GM12878 (cell line): ENCODE measurements around the gene PRKRIP1. TPM values are rescaled to one million over a fixed set of nuclear protein-coding genes. Genes with fewer than 3 reads are reported as not detected.
"Not testable (repeated sequence)": the region's sequence is repeated elsewhere in the genome, so short reads cannot be mapped to it uniquely, and the experiment has no call there.

Experiments used
- ATAC-seq: fragments of 200-7000 bp; cut with Tn5 transposase; 3 replicates; pipeline ENCODE4 v1.9.1; 2020; ENCODE audit warnings: mild to moderate bottlenecking, moderate library complexity
- BruUV-seq: library from RNA; stranded (reverse); fragments of 400-500 nt; replicated peaks from 2 replicates; lab custom pipeline; 2021; lab: Mats Ljungman, UMichigan
- CTCF ChIA-PET: fragments of 300-600 bp; sonication (Branson Sonifier 250); formaldehyde crosslinking; extraction: SDS; loops from one replicate; lab custom pipeline; 2021; ENCODE audit warnings: inconsistent platforms; lab: Yijun Ruan, JAX
- POLR2A ChIA-PET: fragments of 350-600 bp; formaldehyde crosslinking; extraction: SDS; loops from one replicate; lab custom pipeline; 2021; ENCODE audit warnings: inconsistent platforms; lab: Charles Lee
- RAD21 ChIA-PET: fragments of 300-600 bp; sonication (Branson Sonifier 250); formaldehyde crosslinking; loops from one replicate; lab custom pipeline; 2023; ENCODE audit warnings: antibody characterized with exemption; ENCODE audit not compliant: unreplicated experiment; lab: Charles Lee
- SMC1A ChIA-PET: fragments of 300-600 bp; sonication (Branson Sonifier 250); formaldehyde crosslinking; loops from one replicate; lab custom pipeline; 2023; ENCODE audit not compliant: unreplicated experiment, uncharacterized antibody; lab: Charles Lee
- DNase-seq: peaks from one replicate; pipeline ENCODE4 v3.0.0-alpha.2; 2011; ENCODE audit warnings: low read depth, low spot score
- FAIRE-seq: peaks from 3 replicates; lab custom pipeline; 2011; peaks lifted over from hg19 to GRCh38; lab: Jason Lieb, UNC
- H2AFZ ChIP-seq: 2 replicates; pipeline ENCODE4 v1.6.0; 2011; ENCODE audit warnings: low read depth, low read length, control low read depth; ENCODE audit not compliant: control insufficient read depth
- H3K27ac ChIP-seq: 2 replicates; pipeline ENCODE4 v1.5.1; 2011; ENCODE audit warnings: control low read depth; ENCODE audit not compliant: control insufficient read depth, insufficient read depth
- H3K27me3 ChIP-seq, 2 experiments: replicated peaks in 1 of 2; 2 replicates each; pipeline versions ENCODE4 v1.6.0 to v1.6.1; 2011; ENCODE audit warnings: low read length in 1 of 2; ENCODE audit not compliant: control insufficient read depth in 2 of 2, insufficient read depth in 2 of 2
- H3K36me3 ChIP-seq, 2 experiments: 2 replicates each; pipeline ENCODE4 v1.5.1; 2011; ENCODE audit warnings: low read length in 1 of 2; ENCODE audit not compliant: control insufficient read depth in 2 of 2, insufficient read depth in 2 of 2
- H3K4me1 ChIP-seq: 2 replicates; pipeline ENCODE4 v1.6.1; 2011; ENCODE audit warnings: mild to moderate bottlenecking, low read length, moderate library complexity, mixed read lengths; ENCODE audit not compliant: control insufficient read depth, insufficient read depth
- H3K4me2 ChIP-seq: 2 replicates; pipeline ENCODE4 v1.6.0; 2011; ENCODE audit warnings: control low read depth; ENCODE audit not compliant: control insufficient read depth, insufficient read depth
- H3K4me3 ChIP-seq: fragments of 200-600 bp; sonication (generic); 2 replicates; pipeline ENCODE4 v1.5.1; 2016
- H3K79me2 ChIP-seq: 2 replicates; pipeline ENCODE4 v1.6.0; 2011; ENCODE audit warnings: low read length; ENCODE audit not compliant: control insufficient read depth, insufficient read depth
- H3K9ac ChIP-seq: 2 replicates; pipeline ENCODE4 v1.8.0; 2011; ENCODE audit warnings: low read length, control low read depth, mixed read lengths; ENCODE audit not compliant: control insufficient read depth, insufficient read depth
- H3K9me3 ChIP-seq: replicated peaks from 3 replicates; pipeline ENCODE4 v1.5.1; 2011; ENCODE audit warnings: mild to moderate bottlenecking, low read length; ENCODE audit not compliant: control insufficient read depth, insufficient read depth
- H4K20me1 ChIP-seq: 2 replicates; pipeline ENCODE4 v1.6.0; 2011; ENCODE audit not compliant: control insufficient read depth, insufficient read depth
- ATF7 ChIP-seq: fragments of 450-650 bp; IDR thresholded peaks from 2 replicates; pipeline ENCODE4 v1.6.1; 2016; ENCODE audit warnings: low read depth, mild to moderate bottlenecking
- CBFB ChIP-seq: IDR thresholded peaks from 2 replicates; pipeline ENCODE4 v1.6.1; 2016; ENCODE audit warnings: antibody characterized with exemption, low read depth
- EGR1 ChIP-seq, 2 experiments: IDR thresholded peaks; 1 replicate in 1 of 2; 2 replicates in 1 of 2; pipeline ENCODE4 v1.6.1; 2011 to 2012; ENCODE audit warnings: low read depth in 2 of 2, low read length in 2 of 2, borderline replicate concordance in 1 of 2, mild to moderate bottlenecking in 1 of 2, moderate library complexity in 1 of 2
- ESRRA ChIP-seq: IDR thresholded peaks from 2 replicates; pipeline ENCODE4 v1.6.1; 2012; ENCODE audit warnings: mild to moderate bottlenecking, low read length, improper control_type of control experiment
- GATAD2B ChIP-seq: fragments of 450-650 bp; conservative IDR thresholded peaks from 2 replicates; pipeline ENCODE4 v1.6.1; 2017; ENCODE audit warnings: low read depth, mild to moderate bottlenecking, moderate library complexity
- HCFC1 ChIP-seq: fragments of 150-350 bp; IDR thresholded peaks from 2 replicates; pipeline ENCODE4 v1.6.1; 2014; ENCODE audit warnings: low read length
- HDGF ChIP-seq: fragments of 450-650 bp; IDR thresholded peaks from 2 replicates; pipeline ENCODE4 v1.6.1; 2016; ENCODE audit warnings: antibody characterized with exemption
- MXI1 ChIP-seq: fragments of 150-350 bp; IDR thresholded peaks from 2 replicates; pipeline ENCODE4 v1.6.1; 2011; ENCODE audit warnings: low read depth, mild to moderate bottlenecking, inconsistent platforms, low read length, improper control_type of control experiment
- NR2F1 ChIP-seq: fragments of 450-650 bp; conservative IDR thresholded peaks from 2 replicates; pipeline ENCODE4 v1.6.1; 2017; ENCODE audit warnings: mild to moderate bottlenecking
- PAX5 ChIP-seq: IDR thresholded peaks from 2 replicates; pipeline ENCODE4 v1.6.1; 2011; ENCODE audit warnings: low read depth, low read length, borderline replicate concordance
- POLR2AphosphoS2 ChIP-seq: IDR thresholded peaks from 2 replicates; pipeline ENCODE4 v1.6.1; 2011; ENCODE audit warnings: low read depth, mild to moderate bottlenecking, low read length, improper control_type of control experiment, moderate library complexity
- POLR2AphosphoS5 ChIP-seq: IDR thresholded peaks from 2 replicates; pipeline ENCODE4 v1.6.1; 2011; ENCODE audit warnings: mild to moderate bottlenecking, low read length, inconsistent platforms
- POU2F2 ChIP-seq: IDR thresholded peaks from 3 replicates; pipeline ENCODE4 v1.6.1; 2011; ENCODE audit warnings: low read depth, mild to moderate bottlenecking, low read length, borderline replicate concordance
- RELB ChIP-seq: fragments of 450-650 bp; IDR thresholded peaks from 2 replicates; pipeline ENCODE4 v1.6.1; 2017; ENCODE audit warnings: low read depth, mild to moderate bottlenecking, moderate library complexity
- SIX5 ChIP-seq: IDR thresholded peaks from 2 replicates; pipeline ENCODE4 v1.6.1; 2011; ENCODE audit warnings: mild to moderate bottlenecking, low read depth, low read length, moderate library complexity; ENCODE audit not compliant: severe bottlenecking
- TAF1 ChIP-seq: IDR thresholded peaks from 2 replicates; pipeline ENCODE4 v1.6.1; 2011; ENCODE audit warnings: mild to moderate bottlenecking, low read depth, low read length, borderline replicate concordance
- YY1 ChIP-seq: IDR thresholded peaks from 2 replicates; pipeline ENCODE4 v1.6.1; 2011; ENCODE audit warnings: low read depth, mild to moderate bottlenecking, low read length
- ZNF207 ChIP-seq: fragments of 450-650 bp; IDR thresholded peaks from 2 replicates; pipeline ENCODE4 v1.6.1; 2014; ENCODE audit warnings: antibody characterized with exemption, mild to moderate bottlenecking, borderline replicate concordance
- WGBS: methylation state at CpG from one replicate; pipeline ENCODE4 v1.1.6; 2016; ENCODE audit warnings: low lambda C conversion rate; ENCODE audit not compliant: insufficient replicate concordance, insufficient coverage; ENCODE audit errors: missing lambda C conversion rate; 5-methylcytosine and 5-hydroxymethylcytosine counted together
- in situ Hi-C: fragments of 300-500 bp; cut with MboI; formaldehyde crosslinking; loops from 9 replicates; pipeline ENCODE4 v1.14.3; 2018; ENCODE audit warnings: mixed read lengths
- intact Hi-C: fragments of 100-400 bp; cut with micrococcal nuclease; formaldehyde crosslinking; loops from one replicate; pipeline ENCODE4 v1.14.2; 2022; ENCODE audit not compliant: unreplicated experiment
- polyA plus RNA-seq, 11 experiments: library from polyadenylated mRNA; depleted of rRNA in 4 of 11; unstranded in 6 of 11; stranded (reverse) in 5 of 11; fragments of >200 nt; fragmentation: Nextera tagmentation in 4 of 11; fragmentation: Illumina TruSeq in 1 of 11; extraction: Ambion mirVana in 4 of 11; extraction: Trizol in 1 of 11; gene quantifications; 1 replicate in 1 of 11; 2 replicates in 10 of 11; pipeline versions ENCODE4 v1.2.1 to v1.2.3, GENCODE V29; 2011 to 2016; ENCODE audit warnings: inconsistent platforms in 2 of 11, missing spikeins in 2 of 11, low read depth in 1 of 11
- total RNA-seq, 4 experiments: library from RNA; depleted of rRNA in 3 of 4; stranded (reverse); fragments of >200 nt in 3 of 4; fragmentation: Illumina TruSeq in 1 of 4; extraction: Trizol in 1 of 4; gene quantifications; 2 replicates each; pipeline versions ENCODE4 v1.2.1 to v1.2.3, GENCODE V29; 2013 to 2021
- TF ChIP-seq, protein P1 (sequence below): fragments of 450-650 bp; IDR thresholded peaks from 2 replicates; pipeline ENCODE4 v1.6.1; 2014; ENCODE audit warnings: mild to moderate bottlenecking

Gene PRKRIP1
- total and polyA plus RNA-seq, 10 of the 15 experiments (the other 5 are each of a cell fraction or from before 2014, with no cell fraction given): 17.0 to 38.4 (median 25.5) TPM

- Histone ChIP-seq H3K79me2 (peaks cover 14% of the 10 kb centered on the region), H3K4me3 (peak overlapping the region; percentile 79), H2AFZ (peak overlapping the region; percentile 89), H3K27ac (peak overlapping the region; percentile 55), H3K4me2 (0 out of 2 replicates have a peak overlapping the region, but pooled peaks have one; percentile 33), H3K9ac (peak overlapping the region; percentile 66)
- H4K20me1 ChIP-seq, intact Hi-C loops, H3K27me3 ChIP-seq, BruUV-seq, H3K36me3 ChIP-seq, H3K4me1 ChIP-seq, FAIRE-seq, in situ Hi-C loops, H3K9me3 ChIP-seq: not testable (repeated sequence)
- SMC1A ChIA-PET: interaction anchor here (0.8 to 1.1 kb wide), 3 partner anchors 27 to 76 kb away, joined by 3 to 5 read pairs (median 3); no protein-coding TSS in a partner anchor
- POLR2A ChIA-PET: interaction anchor here (1.0 to 1.1 kb wide), 5 partner anchors 17 to 76 kb away, joined by 3 to 9 read pairs (median 4); partner anchors contain the start of gene PRKRIP1
- ATAC-seq (peak; percentile 100), DNase-seq (peak; percentile 93)
- CTCF ChIA-PET: interaction anchor here (0.7 to 1.1 kb wide), 5 partner anchors 26 to 85 kb away, joined by 3 to 7 read pairs (median 3); partner anchors contain the start of gene PRKRIP1
- WGBS: under 1% methylated on average over 59 of the region's 76 CpGs
- RAD21 ChIA-PET: interaction anchor here (0.7 to 1.3 kb wide), 12 partner anchors 23 to 100 kb away, joined by 3 to 14 read pairs (median 4); partner anchors contain the start of genes PRKRIP1 and SH2B2
- peak; percentile 57; the same call in 1 of the 2 replicates for TF ChIP-seq POLR2AphosphoS2
- 0 out of 2 replicates have a peak, but pooled peaks have one; percentile 25 for TF ChIP-seq PAX5
- TF ChIP-seq NR2F1: peak; percentile 58; the same call in 1 of the 2 replicates
- TF ChIP-seq EGR1 (IDR thresholded peaks at IDR 0.05; ENCODE audit: borderline replicate concordance in 1 of 2, low read depth in 2 of 2, low read length in 2 of 2): peak in 1 of 2 experiments; percentile 71; a peak in 1 of 3 replicates
- TF ChIP-seq GATAD2B: peak; percentile 56; the same call in 1 of the 2 replicates
- TF ChIP-seq HDGF: peak; percentile 66
- peak; percentile 76; the same call in 1 of the 2 replicates for TF ChIP-seq POLR2AphosphoS5
- peak; percentile 87 for TF ChIP-seq HCFC1
- TF ChIP-seq POU2F2: 0 out of 3 replicates have a peak, but pooled peaks have one; percentile 33
- TF ChIP-seq ESRRA: 0 out of 2 replicates have a peak, but pooled peaks have one; percentile 30
- peak; percentile 75 for TF ChIP-seq MXI1
- TF ChIP-seq SIX5: peak; percentile 76
- 0 out of 2 replicates have a peak, but pooled peaks have one; percentile 32 for TF ChIP-seq CBFB
- peak; percentile 75 for TF ChIP-seq YY1
- TF ChIP-seq TAF1: 0 out of 2 replicates have a peak, but pooled peaks have one; percentile 42
- TF ChIP-seq, protein P1, sequence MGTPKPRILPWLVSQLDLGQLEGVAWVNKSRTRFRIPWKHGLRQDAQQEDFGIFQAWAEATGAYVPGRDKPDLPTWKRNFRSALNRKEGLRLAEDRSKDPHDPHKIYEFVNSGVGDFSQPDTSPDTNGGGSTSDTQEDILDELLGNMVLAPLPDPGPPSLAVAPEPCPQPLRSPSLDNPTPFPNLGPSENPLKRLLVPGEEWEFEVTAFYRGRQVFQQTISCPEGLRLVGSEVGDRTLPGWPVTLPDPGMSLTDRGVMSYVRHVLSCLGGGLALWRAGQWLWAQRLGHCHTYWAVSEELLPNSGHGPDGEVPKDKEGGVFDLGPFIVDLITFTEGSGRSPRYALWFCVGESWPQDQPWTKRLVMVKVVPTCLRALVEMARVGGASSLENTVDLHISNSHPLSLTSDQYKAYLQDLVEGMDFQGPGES: peak; percentile 84
- TF ChIP-seq ATF7: 0 out of 2 replicates have a peak, but pooled peaks have one; percentile 41
- TF ChIP-seq RELB: peak; percentile 81
- peak; percentile 50; the same call in 1 of the 2 replicates for TF ChIP-seq ZNF207
These were observed 32.4 kb upstream of the PRKRIP1 start for GRCh38 chr7:102363549-102364393.
